Cardiac ventricle fibroblast (primary cell): Measurements from ENCODE around the gene SULT6B1. TPM values are rescaled to one million over a fixed set of nuclear protein-coding genes. Genes with fewer than 3 reads are reported as not detected.

Source experiments
- total RNA-seq: library from RNA; depleted of rRNA; stranded (reverse); fragments of >200 nt; gene quantifications from 2 replicates; pipeline ENCODE4 v1.2.3, GENCODE V29; 2015

SULT6B1 gene, protein sequence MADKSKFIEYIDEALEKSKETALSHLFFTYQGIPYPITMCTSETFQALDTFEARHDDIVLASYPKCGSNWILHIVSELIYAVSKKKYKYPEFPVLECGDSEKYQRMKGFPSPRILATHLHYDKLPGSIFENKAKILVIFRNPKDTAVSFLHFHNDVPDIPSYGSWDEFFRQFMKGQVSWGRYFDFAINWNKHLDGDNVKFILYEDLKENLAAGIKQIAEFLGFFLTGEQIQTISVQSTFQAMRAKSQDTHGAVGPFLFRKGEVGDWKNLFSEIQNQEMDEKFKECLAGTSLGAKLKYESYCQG
- total RNA-seq = not detected in 2 replicates

DNA sequence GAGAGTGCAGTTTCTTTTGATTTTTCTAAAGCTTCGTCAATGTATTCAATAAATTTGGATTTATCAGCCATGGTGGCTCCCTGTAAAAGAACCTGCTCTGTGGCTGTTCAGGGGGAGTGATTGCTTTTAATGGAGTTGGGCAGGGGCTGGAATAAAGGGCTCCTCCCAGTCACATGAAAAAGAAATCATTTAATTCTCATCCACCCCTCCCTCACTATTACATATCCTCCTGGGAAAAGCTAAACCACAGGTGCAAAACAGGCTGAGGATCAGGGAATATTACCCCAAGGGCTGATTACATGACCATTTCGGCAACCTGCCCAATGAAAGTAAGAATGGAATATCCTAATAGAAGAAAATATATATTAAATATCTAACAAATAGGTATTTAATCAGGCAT is at the start of gene SULT6B1:
Gene SULT6B1 (minus strand): TSS at position 101 of the 400 bp plus-strand sequence. CDS start 30 bp downstream, at position 71.

GRCh38 chr2:37231241-37232130 is 43.0 kb upstream of the SULT6B1 start, which contains the start of the genes CEBPZ and NDUFAF7:
Gene CEBPZ (minus strand): TSS chr2:37231596. CDS start chr2:37231567, 29 bp downstream.
Gene NDUFAF7 (plus strand): TSS chr2:37231658. CDS start chr2:37231706, 48 bp downstream.

DNA sequence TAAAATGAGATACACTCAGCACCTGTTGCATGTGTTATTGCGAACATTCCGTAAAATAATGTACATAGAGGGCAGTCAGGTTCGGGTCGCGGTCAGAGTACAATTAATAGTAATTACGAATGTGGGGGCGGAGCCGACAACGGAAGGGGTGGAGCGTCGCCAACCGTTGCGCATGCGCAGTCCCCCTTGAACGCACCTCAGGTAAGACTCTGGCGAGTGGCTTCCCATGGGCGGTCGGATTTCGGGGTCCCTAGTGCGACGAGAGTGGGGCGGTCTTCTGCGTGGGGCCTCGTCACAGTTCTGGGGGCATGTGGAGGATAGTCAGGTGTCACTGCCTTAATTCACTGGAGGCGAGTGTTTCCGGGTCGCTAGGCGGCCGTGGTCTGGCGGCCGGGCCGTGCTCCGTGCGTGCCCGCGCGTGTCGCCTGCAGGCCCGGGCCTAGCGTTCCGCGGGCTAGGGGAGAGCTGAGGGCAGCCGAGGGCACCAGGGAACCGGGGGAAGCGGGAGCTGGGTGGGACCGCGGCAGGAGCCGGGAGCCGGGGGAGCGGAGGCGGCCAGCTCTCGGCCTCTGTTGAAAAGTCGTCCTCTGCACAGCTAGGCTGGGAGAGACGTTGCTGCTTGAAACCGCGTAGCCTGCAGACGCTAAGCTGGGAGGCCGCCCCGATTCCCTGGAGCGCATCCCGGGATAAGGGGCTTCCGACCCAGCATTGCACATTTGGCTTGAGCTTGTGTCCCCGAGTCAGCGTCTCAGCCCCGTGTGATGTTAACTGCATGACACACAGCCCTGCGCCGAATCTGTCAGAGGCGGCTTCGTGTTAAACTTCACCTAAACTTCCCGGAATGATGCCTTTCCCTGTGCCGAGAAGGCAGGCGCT is 8.1 kb upstream of the SULT6B1 start, which contains the start of gene CEBPZOS:
Gene CEBPZOS (plus strand): TSS at position 177 of the 876 bp plus-strand sequence. CDS start 3,209 bp downstream, outside the sequence.

GRCh38 chr2:37156857-37157714 is 31.4 kb downstream of the SULT6B1 start, which contains the start of gene EIF2AK2:
Gene EIF2AK2 (minus strand): TSS chr2:37156980. CDS start chr2:37147806, 9,174 bp downstream.

Other genes starting within 250 kb of the SULT6B1 start
- gene STRN, start 222.1 kb downstream of the SULT6B1 start, total RNA-seq = 12.2 and 14.1 TPM in 2 replicates
- 8.7 and 10.7 TPM in 2 replicates for gene HEATR5B, start 104.3 kb downstream of the SULT6B1 start, total RNA-seq
- gene GPATCH11, start 104.2 kb downstream of the SULT6B1 start, total RNA-seq = 5.3 and 5.7 TPM in 2 replicates
- 19.0 and 22.3 TPM in 2 replicates for gene EIF2AK2, start 31.7 kb downstream of the SULT6B1 start, total RNA-seq
- gene CEBPZOS, start 7.8 kb upstream of the SULT6B1 start, total RNA-seq = 14.8 and 20.4 TPM in 2 replicates
- gene CEBPZ, start 42.9 kb upstream of the SULT6B1 start, total RNA-seq = 17.8 and 26.0 TPM in 2 replicates
- gene NDUFAF7, start 43.0 kb upstream of the SULT6B1 start, total RNA-seq = 8.0 and 13.2 TPM in 2 replicates
- gene PRKD3, start 136.2 kb upstream of the SULT6B1 start, total RNA-seq = 27.0 and 27.6 TPM in 2 replicates
- gene QPCT, start 156.0 kb upstream of the SULT6B1 start, total RNA-seq = 1.9 and 4.1 TPM in 2 replicates